Kasumi-1 (cell line): ENCODE data around the gene F2RL3.
"Not testable (repeated sequence)": the region's sequence is repeated elsewhere in the genome, so short reads cannot be mapped to it uniquely, and the experiment has no call there.

ENCODE experiments used
- DNase-seq, 2 experiments: peaks; one replicate each; lab custom pipeline; 2025; lab: John Stamatoyannopoulos, UW

The F2RL3 gene

DNA sequence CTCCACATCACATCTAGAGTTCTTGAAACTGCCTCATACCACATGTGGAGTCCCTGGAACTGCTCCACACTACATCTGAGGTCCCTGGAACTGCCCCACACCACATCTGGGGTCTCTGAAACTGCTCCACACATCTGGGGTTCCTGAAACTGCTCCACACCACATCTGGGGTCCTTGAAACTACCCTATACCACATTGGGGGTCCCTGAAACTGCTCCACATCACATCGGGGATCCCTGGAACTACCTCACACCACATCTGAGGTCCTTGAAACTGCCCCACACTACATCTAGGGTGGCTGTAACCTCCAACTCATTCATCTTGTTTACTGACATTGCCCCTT, 33.8 kb downstream of the F2RL3 start:
- no peak for DNase-seq

DNA sequence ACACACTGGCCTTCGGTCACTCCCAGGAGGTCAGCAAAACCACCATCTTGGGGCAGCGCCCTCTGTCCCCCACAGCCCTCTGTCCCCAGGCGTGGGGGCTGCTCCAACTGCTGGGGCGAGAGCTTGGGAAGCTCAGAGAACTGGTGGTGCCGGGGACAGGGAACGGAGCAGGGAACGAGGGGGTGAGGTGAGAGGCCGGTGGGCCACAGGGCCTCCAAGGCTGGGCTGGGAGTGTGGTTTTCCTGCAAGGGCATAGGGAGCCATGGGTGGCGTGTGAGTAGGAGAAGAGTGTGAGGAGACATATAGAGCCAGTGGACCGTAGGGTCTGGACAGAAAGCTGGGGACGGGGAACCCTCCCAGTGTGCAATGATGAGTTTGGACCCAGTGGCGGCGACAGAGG, 34.1 kb downstream of the F2RL3 start:
- DNase-seq, result no peak

DNA sequence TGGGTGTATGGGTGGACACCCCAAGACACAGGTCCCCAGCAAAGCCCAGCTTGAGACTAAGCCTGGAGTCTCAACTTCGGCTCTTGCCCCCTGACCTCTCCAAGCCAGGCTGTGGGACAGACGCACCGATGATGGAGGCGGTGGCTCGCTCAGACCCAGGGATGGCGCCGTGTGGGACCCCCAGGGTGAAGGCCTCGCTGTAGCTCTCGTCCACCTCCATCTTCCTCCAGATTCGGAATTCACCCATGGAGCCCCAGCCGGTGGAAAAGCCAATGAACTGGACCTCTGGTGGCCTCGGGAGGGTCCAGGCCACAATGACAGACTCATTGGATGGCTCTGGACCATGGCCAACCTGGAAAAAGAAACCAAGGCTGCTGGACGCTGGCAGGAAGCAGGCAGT, 39.1 kb downstream of the F2RL3 start:
- no peak for DNase-seq

DNA sequence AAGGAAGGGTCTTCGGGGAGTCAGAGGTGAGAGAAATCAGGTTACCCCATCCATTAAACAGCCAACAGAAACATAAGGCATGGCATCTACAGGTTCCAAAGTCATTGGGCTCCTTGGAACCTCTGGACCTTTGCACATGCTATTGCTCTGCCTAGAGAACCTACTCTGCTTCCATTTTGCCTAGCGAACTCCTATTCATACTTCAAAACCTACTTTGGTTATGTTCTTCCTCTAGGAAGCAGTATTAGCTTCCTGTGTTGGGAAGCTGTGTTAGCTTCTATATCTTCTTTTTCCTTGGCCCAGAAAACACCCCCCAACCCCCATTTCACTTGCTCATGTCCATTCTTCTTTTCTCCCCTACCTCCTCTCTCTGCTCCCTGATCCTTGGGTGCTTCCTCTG, 39.6 kb downstream of the F2RL3 start:
- no peak for DNase-seq

DNA sequence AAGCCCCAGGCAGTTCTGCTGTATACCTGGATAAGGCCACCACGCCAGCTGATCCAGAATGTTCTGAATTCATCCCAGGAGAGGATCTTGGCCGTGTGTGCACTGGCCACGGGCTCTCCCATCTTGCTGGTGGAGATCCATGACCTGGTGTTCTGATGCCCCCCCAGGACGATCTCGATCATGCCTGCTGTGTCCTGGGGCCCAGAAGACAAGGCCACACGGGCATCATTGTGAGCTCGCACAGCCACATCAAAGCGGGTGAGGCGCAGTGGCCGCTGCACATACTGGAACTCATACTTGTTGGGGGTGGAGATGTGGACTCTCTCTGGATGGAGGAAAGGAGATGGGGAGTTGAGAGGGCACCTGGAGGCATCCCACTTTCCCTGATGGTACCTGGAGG, 40.1 kb downstream of the F2RL3 start:
- DNase-seq, result no peak

DNA sequence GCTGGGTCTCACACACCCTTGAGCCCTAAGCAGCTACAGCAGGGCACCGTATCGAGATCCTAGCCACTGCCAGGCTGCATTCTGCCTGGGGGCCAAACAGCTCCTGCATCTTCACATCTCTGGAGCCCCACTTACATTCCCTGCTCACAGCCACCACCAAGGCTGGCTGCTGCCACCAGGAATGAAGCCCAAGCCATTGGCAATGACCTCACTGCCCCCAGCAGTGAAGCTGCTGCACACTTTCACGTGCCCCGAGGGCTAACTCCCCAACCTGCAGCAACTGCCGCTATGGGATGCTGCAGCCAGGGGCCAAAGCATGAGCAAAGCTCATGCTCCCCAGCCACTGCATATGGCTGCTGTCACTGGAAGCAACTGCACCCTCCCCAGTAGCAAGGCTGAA, 42.0 kb downstream of the F2RL3 start:
- no peak for DNase-seq

DNA sequence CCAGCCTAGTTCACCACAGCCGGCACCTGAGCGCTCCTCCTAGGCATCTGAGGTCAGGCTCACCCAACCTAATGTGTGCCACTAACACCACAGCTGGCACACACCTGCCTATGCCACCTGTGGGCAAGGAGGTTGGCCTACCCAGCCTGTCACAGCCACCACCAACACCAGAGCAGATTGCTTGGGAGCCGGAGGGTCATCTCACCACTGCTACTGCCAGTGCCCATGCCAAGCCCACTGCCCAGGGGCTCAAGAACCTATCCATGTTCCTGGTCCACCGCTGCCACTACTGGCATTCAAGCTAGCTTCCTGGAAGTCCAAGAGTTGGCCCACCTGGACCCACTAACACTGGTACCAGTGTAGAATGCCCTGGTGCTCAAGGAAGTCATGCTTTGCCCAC, 42.5 kb downstream of the F2RL3 start:
- DNase-seq, result no peak

DNA sequence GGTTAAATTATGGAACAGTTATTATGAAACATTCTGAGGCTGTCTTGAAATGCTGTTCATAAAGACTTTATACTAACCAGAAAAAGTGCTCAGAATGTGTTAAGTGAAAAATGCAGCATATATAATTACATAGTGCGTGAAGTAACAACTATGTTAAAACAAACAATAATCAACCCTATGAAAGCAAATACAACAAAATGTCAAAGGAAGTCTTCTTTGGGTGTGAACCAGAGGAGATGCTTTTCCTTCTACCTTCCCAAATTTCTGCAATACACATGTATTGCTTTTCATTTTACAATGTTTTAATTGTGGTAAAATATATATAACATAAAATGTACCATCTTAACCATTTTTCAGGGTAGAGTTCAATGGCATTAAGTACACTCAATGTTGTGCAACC, 45.7 kb downstream of the F2RL3 start:
- no peak for DNase-seq

DNA sequence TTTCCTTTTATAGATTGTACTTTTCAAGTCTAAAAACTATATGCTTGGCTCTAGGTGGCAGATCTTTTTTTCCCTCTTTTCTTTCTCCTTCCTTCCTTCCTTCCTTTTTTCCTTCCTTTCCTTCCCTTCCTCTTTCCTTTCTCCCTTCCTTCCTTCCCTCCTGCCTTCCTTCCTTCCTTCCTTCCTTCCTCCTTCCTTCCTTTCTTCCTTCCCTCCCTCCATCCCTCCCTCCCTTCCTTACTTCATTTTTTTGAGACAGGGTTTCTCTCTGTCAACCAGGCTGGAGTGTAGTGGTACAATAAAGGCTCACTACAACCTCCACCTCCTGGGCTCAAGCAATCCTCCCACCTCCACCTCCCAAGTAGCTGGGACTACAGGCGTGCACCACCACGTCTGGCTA, 48.1 kb downstream of the F2RL3 start:
- no peak for DNase-seq

DNA sequence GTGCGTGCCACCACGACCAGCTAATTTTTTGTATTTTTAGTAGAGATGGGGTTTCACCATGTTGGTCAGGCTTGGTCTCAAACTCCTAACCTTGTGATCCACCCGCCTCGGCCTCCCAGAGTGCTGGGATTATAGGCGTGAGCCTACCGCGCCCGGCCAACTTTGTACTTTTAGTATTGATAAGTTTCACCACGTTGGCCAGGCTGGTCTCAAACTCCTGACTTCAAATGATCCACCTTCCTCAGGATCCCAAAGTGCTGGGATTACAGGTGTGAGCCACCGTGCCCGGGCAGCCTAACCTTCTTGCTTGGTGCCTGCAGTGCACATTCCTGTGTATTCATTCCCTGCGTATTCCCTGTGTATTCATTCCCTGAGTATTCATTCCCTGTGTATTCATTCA, 49.0 kb downstream of the F2RL3 start:
- DNase-seq, result not testable (repeated sequence)

DNA sequence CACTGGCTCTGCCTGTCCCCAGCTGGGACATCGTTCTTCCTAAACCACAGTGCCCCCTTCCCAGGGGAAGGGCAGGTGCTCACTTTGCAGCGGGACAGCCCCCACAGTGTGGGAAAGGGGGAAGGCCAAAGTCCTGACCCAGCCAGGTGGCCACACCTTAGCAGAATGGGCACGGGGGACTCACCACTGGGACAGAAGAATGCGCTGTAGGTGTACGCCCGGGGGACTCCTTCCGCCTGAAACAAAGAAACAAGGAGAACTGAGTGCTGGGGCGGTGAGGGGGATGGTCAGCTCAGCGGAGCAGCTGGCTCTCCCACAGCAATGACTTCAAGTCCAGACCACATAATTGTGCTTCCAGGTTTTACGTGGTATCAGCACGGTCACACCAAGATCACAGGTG, 49.4 kb downstream of the F2RL3 start:
- no peak for DNase-seq

DNA sequence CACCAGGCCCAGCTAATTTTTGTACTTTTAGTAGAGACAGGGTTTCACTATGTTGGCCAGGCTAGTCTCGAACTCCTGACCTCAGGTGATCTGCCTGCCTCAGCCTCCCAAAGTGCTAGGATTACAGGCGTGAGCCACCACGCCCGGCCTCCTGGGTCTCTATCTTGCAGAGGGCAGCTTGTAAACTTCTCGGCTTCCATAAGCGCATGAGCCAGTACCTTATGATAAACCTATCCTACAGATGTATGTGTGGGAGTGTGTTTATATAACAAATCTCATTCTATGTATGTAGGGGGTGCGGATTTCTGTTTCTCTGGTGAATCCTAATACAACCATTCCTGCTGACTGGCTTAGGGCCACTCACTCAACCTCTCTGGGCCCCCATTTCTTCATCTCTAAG, 51.3 kb downstream of the F2RL3 start:
- DNase-seq, result not testable (repeated sequence)

DNA sequence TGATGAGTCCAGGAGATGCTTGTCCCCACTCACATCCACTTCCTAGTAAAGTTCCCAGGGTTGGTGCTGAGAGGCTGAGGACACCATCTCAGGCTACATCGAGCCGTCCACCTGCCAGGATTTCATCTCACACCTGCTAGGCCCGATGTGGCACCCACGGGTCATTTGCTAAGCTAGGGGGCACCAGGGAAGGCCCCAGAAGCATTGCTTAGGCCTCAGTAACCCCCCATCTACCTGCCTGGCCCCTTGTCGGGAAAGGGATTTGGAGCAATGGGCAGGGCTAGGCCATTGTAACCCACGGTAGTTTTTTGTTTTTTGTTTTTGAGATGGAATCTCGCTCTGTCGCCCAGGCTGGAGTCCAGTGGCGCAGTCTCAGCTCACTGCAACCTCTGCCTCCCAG, 51.8 kb downstream of the F2RL3 start:
- no peak for DNase-seq
